ENCODE measurements around the gene ALX4.
A peak's percentile ranks its signal among the peaks of the same experiment; 100 is the strongest.

The ALX4 gene

GRCh38 chr11:44309478-44310205 is at the start of gene ALX4:
TSS of gene ALX4 (minus strand) at chr11:44310139. CDS start at chr11:44310062, 77 bp downstream.
- no peak for DNase-seq (ENCODE audit: low read depth)
- TF ChIP-seq, protein P1, sequence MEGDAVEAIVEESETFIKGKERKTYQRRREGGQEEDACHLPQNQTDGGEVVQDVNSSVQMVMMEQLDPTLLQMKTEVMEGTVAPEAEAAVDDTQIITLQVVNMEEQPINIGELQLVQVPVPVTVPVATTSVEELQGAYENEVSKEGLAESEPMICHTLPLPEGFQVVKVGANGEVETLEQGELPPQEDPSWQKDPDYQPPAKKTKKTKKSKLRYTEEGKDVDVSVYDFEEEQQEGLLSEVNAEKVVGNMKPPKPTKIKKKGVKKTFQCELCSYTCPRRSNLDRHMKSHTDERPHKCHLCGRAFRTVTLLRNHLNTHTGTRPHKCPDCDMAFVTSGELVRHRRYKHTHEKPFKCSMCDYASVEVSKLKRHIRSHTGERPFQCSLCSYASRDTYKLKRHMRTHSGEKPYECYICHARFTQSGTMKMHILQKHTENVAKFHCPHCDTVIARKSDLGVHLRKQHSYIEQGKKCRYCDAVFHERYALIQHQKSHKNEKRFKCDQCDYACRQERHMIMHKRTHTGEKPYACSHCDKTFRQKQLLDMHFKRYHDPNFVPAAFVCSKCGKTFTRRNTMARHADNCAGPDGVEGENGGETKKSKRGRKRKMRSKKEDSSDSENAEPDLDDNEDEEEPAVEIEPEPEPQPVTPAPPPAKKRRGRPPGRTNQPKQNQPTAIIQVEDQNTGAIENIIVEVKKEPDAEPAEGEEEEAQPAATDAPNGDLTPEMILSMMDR (conservative IDR thresholded peaks at IDR 0.05; ENCODE audit: low read depth, low read length) = no peak
- H3K4me3 ChIP-seq (ENCODE audit: low read depth, low read length) = peak within 1 kb of the TSS; percentile 20

GRCh38 chr11:44359162-44359561 is 49.2 kb upstream of the ALX4 start:
- no peak for DNase-seq (ENCODE audit: low read depth)
- H3K4me3 ChIP-seq (ENCODE audit: low read depth, low read length) = no peak overlapping the region
- TF ChIP-seq, protein P1 (conservative IDR thresholded peaks at IDR 0.05; ENCODE audit: low read depth, low read length) = no peak

DNA sequence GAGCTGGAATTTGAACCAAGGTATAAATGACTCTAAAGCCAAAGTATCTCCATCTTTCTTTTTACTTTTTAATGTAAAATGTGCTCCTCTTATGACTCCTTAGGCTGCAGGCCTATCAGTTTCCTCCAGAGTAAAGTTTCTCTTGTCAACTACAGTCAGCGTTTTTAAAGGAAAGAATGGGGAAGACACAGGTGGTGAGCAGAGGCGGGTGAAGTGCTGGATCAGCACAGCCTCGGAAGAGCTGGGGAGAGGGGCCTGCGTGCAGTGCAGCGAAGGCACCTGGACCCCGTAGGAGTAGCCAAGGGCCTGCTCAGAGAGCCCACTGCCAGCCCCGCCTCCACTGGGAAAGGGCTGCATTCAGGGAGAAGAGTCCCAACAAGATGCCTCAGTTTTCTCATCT is 48.8 kb upstream of the ALX4 start:
- DNase-seq (ENCODE audit: low read depth) = no peak
- TF ChIP-seq, protein P1 (conservative IDR thresholded peaks at IDR 0.05; ENCODE audit: low read depth, low read length) = no peak
- no peak overlapping the region for H3K4me3 ChIP-seq (ENCODE audit: low read depth, low read length)

DNA sequence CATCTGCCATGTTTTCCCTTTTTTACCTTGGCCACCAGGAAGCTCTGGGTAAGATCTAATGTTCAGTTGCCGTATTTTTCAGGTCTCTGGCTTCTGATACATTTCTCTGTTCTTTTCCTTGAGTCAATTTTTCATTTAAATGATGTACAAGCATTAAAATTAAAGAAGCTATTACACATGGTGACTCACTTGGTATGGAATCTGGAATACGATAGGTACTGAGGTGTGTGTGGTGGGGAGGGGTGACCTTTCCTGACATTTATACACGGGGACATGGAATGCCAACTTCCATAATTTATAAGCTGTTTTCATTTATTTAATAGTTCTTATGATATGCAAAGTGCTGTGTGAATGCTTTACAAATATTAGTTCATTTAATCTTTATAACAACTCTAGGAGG is 47.8 kb upstream of the ALX4 start:
- no peak for DNase-seq (ENCODE audit: low read depth)
- TF ChIP-seq, protein P1 (conservative IDR thresholded peaks at IDR 0.05; ENCODE audit: low read depth, low read length) = no peak

DNA sequence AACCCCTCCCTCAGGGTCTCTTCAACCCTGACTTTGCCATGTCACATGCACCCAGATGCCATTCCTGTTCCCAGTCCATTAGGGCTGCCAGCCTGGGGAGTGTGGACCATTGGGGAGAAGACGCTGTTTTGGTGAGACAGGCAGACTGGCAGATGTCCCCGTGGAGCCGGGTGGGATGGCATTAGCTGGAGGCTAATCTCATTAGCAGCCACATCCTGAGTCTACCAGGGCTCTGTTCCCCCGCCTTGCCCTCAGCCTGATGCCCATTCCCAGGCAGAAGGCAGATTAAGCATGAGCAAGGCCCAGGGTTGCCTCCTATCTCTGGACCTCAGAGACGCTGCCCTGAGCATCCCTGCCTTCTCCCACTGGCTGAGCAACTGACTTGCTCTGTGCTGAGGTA is 46.4 kb upstream of the ALX4 start:
- TF ChIP-seq, protein P1 (conservative IDR thresholded peaks at IDR 0.05; ENCODE audit: low read depth, low read length) = no peak
- H3K4me3 ChIP-seq (ENCODE audit: low read depth, low read length) = no peak overlapping the region
- no peak for DNase-seq (ENCODE audit: low read depth)

More for the DNA sequence above, 47.8 kb upstream of the ALX4 start:
- no peak overlapping the region for H3K4me3 ChIP-seq (ENCODE audit: low read depth, low read length)

DNA sequence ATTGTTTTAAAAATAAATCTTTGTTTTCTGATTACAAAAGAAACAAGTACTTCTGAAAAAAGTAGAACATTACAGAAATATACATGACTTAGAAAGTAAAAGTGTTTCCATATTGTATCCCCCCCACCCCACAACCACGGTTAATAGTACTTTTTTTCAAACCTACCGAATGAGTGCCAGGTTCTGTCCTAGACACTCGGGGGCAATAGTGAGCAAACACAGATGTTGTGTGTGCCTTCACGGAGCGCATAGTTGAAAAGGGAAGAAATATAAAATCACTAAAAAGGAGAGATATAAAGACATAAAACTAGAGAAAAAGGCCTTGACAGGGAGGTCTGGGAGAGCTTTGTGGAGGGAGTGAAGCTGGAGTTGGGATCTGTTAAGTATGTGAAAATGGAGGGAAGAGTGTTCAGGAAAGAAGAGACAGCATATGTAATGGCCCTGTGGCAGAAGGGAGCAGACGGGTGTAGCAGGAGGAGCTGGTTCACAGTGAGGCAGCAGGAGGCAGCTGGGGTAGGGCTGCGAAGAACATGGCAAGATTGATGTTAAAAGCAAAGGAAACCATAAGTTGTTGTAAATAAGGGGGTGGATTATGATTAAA is 42.1 kb upstream of the ALX4 start:
- peak; percentile 16 for DNase-seq (ENCODE audit: low read depth)
- TF ChIP-seq, protein P1 (conservative IDR thresholded peaks at IDR 0.05; ENCODE audit: low read depth, low read length) = peak; percentile 50
- no peak overlapping the region for H3K4me3 ChIP-seq (ENCODE audit: low read depth, low read length)

Measured in choroid plexus epithelial cell (primary cell).